HepG2 (cell line): ENCODE measurements around the gene LTC4S. TPM values are rescaled to one million over a fixed set of nuclear protein-coding genes. Genes with fewer than 3 reads are reported as not detected.

Source experiments
- AGO1 ChIP-seq: fragments of 200-400 bp; formaldehyde crosslinking; IDR thresholded peaks from 2 replicates; pipeline ENCODE4 v1.6.1; 2017; ENCODE audit warnings: mild to moderate bottlenecking, low read depth, low read length, moderate library complexity; ENCODE audit not compliant: poor library complexity, severe bottlenecking
- ATF2 ChIP-seq: sonication (generic); formaldehyde crosslinking; IDR thresholded peaks from 2 replicates; pipeline ENCODE4 v1.4.0; 2020; ENCODE audit warnings: missing genetic modification reagents
- CREB3 ChIP-seq: sonication (generic); formaldehyde crosslinking; IDR thresholded peaks from 2 replicates; pipeline ENCODE4 v1.5.0; 2020; ENCODE audit warnings: missing genetic modification reagents
- FOXO1 ChIP-seq: sonication (generic); formaldehyde crosslinking; IDR thresholded peaks from 2 replicates; pipeline ENCODE4 v1.4.0; 2020; ENCODE audit warnings: missing genetic modification reagents
- POLR2AphosphoS5 ChIP-seq: IDR thresholded peaks from 2 replicates; pipeline ENCODE4 v1.6.1; 2012; ENCODE audit warnings: low read depth, low read length
- PPARG ChIP-seq: conservative IDR thresholded peaks from 2 replicates; pipeline ENCODE4 v1.6.1; 2016; ENCODE audit warnings: missing biosample characterization, missing genetic modification reagents
- SP2 ChIP-seq: sonication (generic); formaldehyde crosslinking; IDR thresholded peaks from 2 replicates; pipeline ENCODE4 v1.5.1; 2020; ENCODE audit warnings: mild to moderate bottlenecking, missing genetic modification reagents
- SPEN ChIP-seq: sonication (generic); formaldehyde crosslinking; IDR thresholded peaks from 2 replicates; pipeline ENCODE4 v1.5.1; 2020; ENCODE audit warnings: low read depth, mild to moderate bottlenecking, missing genetic modification reagents
- TP53 ChIP-seq: sonication (generic); formaldehyde crosslinking; conservative IDR thresholded peaks from 2 replicates; pipeline ENCODE4 v1.4.0; 2020; ENCODE audit warnings: missing genetic modification reagents
- ZNF124 ChIP-seq: sonication (generic); formaldehyde crosslinking; IDR thresholded peaks from 2 replicates; pipeline ENCODE4 v1.4.0; 2020; ENCODE audit warnings: missing genetic modification reagents
- ZNF367 ChIP-seq: sonication (generic); formaldehyde crosslinking; IDR thresholded peaks from 2 replicates; pipeline ENCODE4 v1.4.0; 2020; ENCODE audit warnings: missing genetic modification reagents, borderline replicate concordance
- ZNF605 ChIP-seq: sonication (generic); formaldehyde crosslinking; IDR thresholded peaks from 2 replicates; pipeline ENCODE4 v1.8.0; 2022; ENCODE audit warnings: mild to moderate bottlenecking, missing genetic modification reagents
- ZNF709 ChIP-seq: sonication (generic); formaldehyde crosslinking; IDR thresholded peaks from 2 replicates; pipeline ENCODE4 v1.5.0; 2020; ENCODE audit warnings: mild to moderate bottlenecking, missing genetic modification reagents
- polyA plus RNA-seq, 8 experiments: library from polyadenylated mRNA; depleted of rRNA in 3 of 8; stranded (reverse) in 7 of 8; unstranded in 1 of 8; fragments of >200 nt; fragmentation: Illumina TruSeq in 4 of 8; extraction: Trizol in 4 of 8; gene quantifications; 2 replicates each; pipeline versions ENCODE4 v1.2.1 to v1.2.3, GENCODE V29; 2011 to 2016; ENCODE audit warnings: low read depth in 4 of 8, missing spikeins in 1 of 8, mixed read lengths in 1 of 8; ENCODE audit not compliant: insufficient read depth in 1 of 8
- total RNA-seq, 5 experiments: library from RNA; depleted of rRNA; stranded (reverse); fragments of >200 nt; fragmentation: Illumina TruSeq; extraction: Trizol; gene quantifications; 2 replicates each; pipeline ENCODE4 v1.2.3, GENCODE V29; 2016; ENCODE audit warnings: low read depth in 1 of 5
- TF ChIP-seq, protein P1 (sequence below): sonication (generic); formaldehyde crosslinking; IDR thresholded peaks from 2 replicates; pipeline ENCODE4 v1.4.0; 2020; ENCODE audit warnings: missing genetic modification reagents
- TF ChIP-seq, protein P2 (sequence below): sonication (generic); formaldehyde crosslinking; IDR thresholded peaks from 2 replicates; pipeline ENCODE4 v1.4.0; 2020; ENCODE audit warnings: mild to moderate bottlenecking, low read depth, missing genetic modification reagents
- TF ChIP-seq, protein P3 (sequence below): IDR thresholded peaks from 2 replicates; pipeline ENCODE4 v1.6.1; 2016

Gene LTC4S
- total and polyA plus RNA-seq, 2 of the 13 experiments (the other 11 are each of a cell fraction or from before 2014, with no cell fraction given): 0.35 TPM; not detected in 1

GRCh38 chr5:179795863-179796833, 2.4 kb downstream of the LTC4S start (continued):
- peak; percentile 23; the same call in 1 of the 2 replicates for TF ChIP-seq ATF2 (CRISPR knock-in tag)
- peak; percentile 74 for TF ChIP-seq SPEN (CRISPR knock-in tag)
- 0 out of 2 replicates have a peak, but pooled peaks have one; percentile 21 for TF ChIP-seq PPARG (CRISPR knock-in tag)
- TF ChIP-seq ZNF124 (CRISPR knock-in tag): no peak
- TF ChIP-seq ZNF605: peak; percentile 72
- TF ChIP-seq SP2 (CRISPR knock-in tag): peak; percentile 6; the same call in 1 of the 2 replicates
- TF ChIP-seq, protein P1, sequence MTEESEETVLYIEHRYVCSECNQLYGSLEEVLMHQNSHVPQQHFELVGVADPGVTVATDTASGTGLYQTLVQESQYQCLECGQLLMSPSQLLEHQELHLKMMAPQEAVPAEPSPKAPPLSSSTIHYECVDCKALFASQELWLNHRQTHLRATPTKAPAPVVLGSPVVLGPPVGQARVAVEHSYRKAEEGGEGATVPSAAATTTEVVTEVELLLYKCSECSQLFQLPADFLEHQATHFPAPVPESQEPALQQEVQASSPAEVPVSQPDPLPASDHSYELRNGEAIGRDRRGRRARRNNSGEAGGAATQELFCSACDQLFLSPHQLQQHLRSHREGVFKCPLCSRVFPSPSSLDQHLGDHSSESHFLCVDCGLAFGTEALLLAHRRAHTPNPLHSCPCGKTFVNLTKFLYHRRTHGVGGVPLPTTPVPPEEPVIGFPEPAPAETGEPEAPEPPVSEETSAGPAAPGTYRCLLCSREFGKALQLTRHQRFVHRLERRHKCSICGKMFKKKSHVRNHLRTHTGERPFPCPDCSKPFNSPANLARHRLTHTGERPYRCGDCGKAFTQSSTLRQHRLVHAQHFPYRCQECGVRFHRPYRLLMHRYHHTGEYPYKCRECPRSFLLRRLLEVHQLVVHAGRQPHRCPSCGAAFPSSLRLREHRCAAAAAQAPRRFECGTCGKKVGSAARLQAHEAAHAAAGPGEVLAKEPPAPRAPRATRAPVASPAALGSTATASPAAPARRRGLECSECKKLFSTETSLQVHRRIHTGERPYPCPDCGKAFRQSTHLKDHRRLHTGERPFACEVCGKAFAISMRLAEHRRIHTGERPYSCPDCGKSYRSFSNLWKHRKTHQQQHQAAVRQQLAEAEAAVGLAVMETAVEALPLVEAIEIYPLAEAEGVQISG (CRISPR knock-in tag): peak; percentile 87
- TF ChIP-seq, protein P2, sequence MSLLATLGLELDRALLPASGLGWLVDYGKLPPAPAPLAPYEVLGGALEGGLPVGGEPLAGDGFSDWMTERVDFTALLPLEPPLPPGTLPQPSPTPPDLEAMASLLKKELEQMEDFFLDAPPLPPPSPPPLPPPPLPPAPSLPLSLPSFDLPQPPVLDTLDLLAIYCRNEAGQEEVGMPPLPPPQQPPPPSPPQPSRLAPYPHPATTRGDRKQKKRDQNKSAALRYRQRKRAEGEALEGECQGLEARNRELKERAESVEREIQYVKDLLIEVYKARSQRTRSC (CRISPR knock-in tag): no peak
- peak; percentile 98 for TF ChIP-seq AGO1
- TF ChIP-seq CREB3 (CRISPR knock-in tag): 0 out of 2 replicates have a peak, but pooled peaks have one; percentile 43
- TF ChIP-seq ZNF709 (CRISPR knock-in tag): peak; percentile 72
- TF ChIP-seq TP53 (CRISPR knock-in tag): 0 out of 2 replicates have a peak, but pooled peaks have one; percentile 62
- TF ChIP-seq FOXO1 (CRISPR knock-in tag): peak; percentile 30; the same call in 1 of the 2 replicates
- no peak for TF ChIP-seq ZNF367
- TF ChIP-seq, protein P3, sequence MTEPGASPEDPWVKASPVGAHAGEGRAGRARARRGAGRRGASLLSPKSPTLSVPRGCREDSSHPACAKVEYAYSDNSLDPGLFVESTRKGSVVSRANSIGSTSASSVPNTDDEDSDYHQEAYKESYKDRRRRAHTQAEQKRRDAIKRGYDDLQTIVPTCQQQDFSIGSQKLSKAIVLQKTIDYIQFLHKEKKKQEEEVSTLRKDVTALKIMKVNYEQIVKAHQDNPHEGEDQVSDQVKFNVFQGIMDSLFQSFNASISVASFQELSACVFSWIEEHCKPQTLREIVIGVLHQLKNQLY (CRISPR knock-in tag): no peak
- TF ChIP-seq POLR2AphosphoS5: peak; percentile 61
